Right atrium auricular region (tissue), 2 donors: Measurements from ENCODE around the gene VIP. TPM values are rescaled to one million over a fixed set of nuclear protein-coding genes. Genes with fewer than 3 reads are reported as not detected.

Experiments
- DNase-seq: peaks from one replicate; pipeline ENCODE4 v3.0.0-alpha.2; 2019; ENCODE audit warnings: low spot score
- H3K27ac ChIP-seq, 2 donors: fragments of 200-600 bp; sonication (generic); 1 replicate in 1 of 2; 2 replicates in 1 of 2; pipeline ENCODE4 v1.5.1; 2016 to 2019
- H3K27me3 ChIP-seq, 2 donors: fragments of 200-600 bp; sonication (generic); one replicate each; pipeline versions ENCODE4 v1.5.1 to v1.6.0; 2017 to 2019
- H3K36me3 ChIP-seq: fragments of 200-600 bp; sonication (generic); one replicate; pipeline ENCODE4 v1.5.1; 2016
- H3K4me1 ChIP-seq, 2 donors: fragments of 200-600 bp; sonication (generic); one replicate each; pipeline versions ENCODE4 v1.5.1 to v1.6.0; 2017 to 2019
- H3K4me3 ChIP-seq, 2 donors: fragments of 200-600 bp; sonication (generic); 1 replicate in 1 of 2; 2 replicates in 1 of 2; pipeline ENCODE4 v1.5.1; 2017 to 2019; ENCODE audit warnings: mild to moderate bottlenecking in 1 of 2, moderate library complexity in 1 of 2
- H3K9me3 ChIP-seq, 2 donors: fragments of 200-600 bp; sonication (generic); one replicate each; pipeline ENCODE4 v1.5.1; 2019
- CTCF ChIP-seq, 2 donors: fragments of 200-600 bp; sonication (generic); IDR thresholded peaks; one replicate each; pipeline ENCODE4 v1.5.1; 2019; ENCODE audit warnings: antibody characterized with exemption in 2 of 2
- total RNA-seq, 2 donors: library from RNA; depleted of rRNA; stranded (reverse); fragments of >200 nt; gene quantifications; one replicate each; pipeline ENCODE4 v1.1.0, GENCODE V29; 2016

VIP gene
- total RNA-seq, 2 donors from 2014 or later = 1.2 TPM; not detected in 1

- Histone ChIP-seq H3K4me3 (no peak overlapping the region), H3K36me3 (no peaks in the 10 kb centered on the region), H3K27ac (no peak overlapping the region), H3K4me1 (no peaks in the 10 kb centered on the region), H3K9me3 (peaks cover 0 to 9% of the 10 kb centered on the region in 2 donors), H3K27me3 (no peaks in the 10 kb centered on the region)
- TF ChIP-seq CTCF (IDR thresholded peaks at IDR 0.05) = no peak
- DNase-seq = no peak
Observed at GRCh38 chr6:152736687-152737273, 13.8 kb upstream of the VIP start.

- H3K4me3 ChIP-seq = no peak overlapping the region
- DNase-seq = no peak
- no peaks in the 10 kb centered on the region for H3K9me3 ChIP-seq
- H3K4me1 ChIP-seq = no peaks in the 10 kb centered on the region
- H3K27ac ChIP-seq = no peak overlapping the region
- TF ChIP-seq CTCF (IDR thresholded peaks at IDR 0.05) = no peak
- H3K36me3 ChIP-seq = no peaks in the 10 kb centered on the region
- H3K27me3 ChIP-seq = no peaks in the 10 kb centered on the region
Observed at GRCh38 chr6:152745509-152746171, 5.0 kb upstream of the VIP start.

GRCh38 chr6:152746172-152746553 is 4.4 kb upstream of the VIP start:
- Histone ChIP-seq H3K4me1 (no peaks in the 10 kb centered on the region), H3K27ac (no peak overlapping the region), H3K4me3 (no peak overlapping the region), H3K9me3 (no peaks in the 10 kb centered on the region), H3K36me3 (no peaks in the 10 kb centered on the region), H3K27me3 (no peaks in the 10 kb centered on the region)
- no peak for TF ChIP-seq CTCF (IDR thresholded peaks at IDR 0.05)
- no peak for DNase-seq

GRCh38 chr6:152748843-152749242 is 1.8 kb upstream of the VIP start:
- DNase-seq = no peak
- Histone ChIP-seq H3K9me3 (no peaks in the 10 kb centered on the region), H3K27me3 (no peaks in the 10 kb centered on the region), H3K4me1 (no peaks in the 10 kb centered on the region), H3K36me3 (no peaks in the 10 kb centered on the region), H3K27ac (no peak overlapping the region), H3K4me3 (no peak overlapping the region)
- TF ChIP-seq CTCF (IDR thresholded peaks at IDR 0.05) = peak in 1 of 2 donors; percentile 33

GRCh38 chr6:152749336-152749735 is 1.3 kb upstream of the VIP start:
- no peak overlapping the region for H3K27ac ChIP-seq
- H3K4me3 ChIP-seq = no peak overlapping the region
- DNase-seq = no peak
- H3K9me3 ChIP-seq = no peaks in the 10 kb centered on the region
- H3K27me3 ChIP-seq = no peaks in the 10 kb centered on the region
- H3K4me1 ChIP-seq = no peaks in the 10 kb centered on the region
- TF ChIP-seq CTCF (IDR thresholded peaks at IDR 0.05) = no peak
- H3K36me3 ChIP-seq = no peaks in the 10 kb centered on the region

GRCh38 chr6:152765331-152765730 is 14.7 kb downstream of the VIP start:
- Histone ChIP-seq H3K27me3 (no peaks in the 10 kb centered on the region), H3K27ac (no peak overlapping the region), H3K4me1 (no peaks in the 10 kb centered on the region), H3K4me3 (no peak overlapping the region), H3K9me3 (no peaks in the 10 kb centered on the region), H3K36me3 (no peaks in the 10 kb centered on the region)
- DNase-seq = no peak
- TF ChIP-seq CTCF (IDR thresholded peaks at IDR 0.05) = no peak
